Measurements from ENCODE around the gene LETM1.

Gene LETM1

GRCh38 chr4:1785592-1785991, 70.4 kb downstream of the LETM1 start:
- no peaks in the 10 kb centered on the region for H3K27me3 ChIP-seq (ENCODE audit: insufficient read depth, low read depth, severe bottlenecking)
- H3K27ac ChIP-seq: no peak overlapping the region
- H3K4me3 ChIP-seq (ENCODE audit: low read depth, low read length): no peak overlapping the region
- TF ChIP-seq, protein P1, sequence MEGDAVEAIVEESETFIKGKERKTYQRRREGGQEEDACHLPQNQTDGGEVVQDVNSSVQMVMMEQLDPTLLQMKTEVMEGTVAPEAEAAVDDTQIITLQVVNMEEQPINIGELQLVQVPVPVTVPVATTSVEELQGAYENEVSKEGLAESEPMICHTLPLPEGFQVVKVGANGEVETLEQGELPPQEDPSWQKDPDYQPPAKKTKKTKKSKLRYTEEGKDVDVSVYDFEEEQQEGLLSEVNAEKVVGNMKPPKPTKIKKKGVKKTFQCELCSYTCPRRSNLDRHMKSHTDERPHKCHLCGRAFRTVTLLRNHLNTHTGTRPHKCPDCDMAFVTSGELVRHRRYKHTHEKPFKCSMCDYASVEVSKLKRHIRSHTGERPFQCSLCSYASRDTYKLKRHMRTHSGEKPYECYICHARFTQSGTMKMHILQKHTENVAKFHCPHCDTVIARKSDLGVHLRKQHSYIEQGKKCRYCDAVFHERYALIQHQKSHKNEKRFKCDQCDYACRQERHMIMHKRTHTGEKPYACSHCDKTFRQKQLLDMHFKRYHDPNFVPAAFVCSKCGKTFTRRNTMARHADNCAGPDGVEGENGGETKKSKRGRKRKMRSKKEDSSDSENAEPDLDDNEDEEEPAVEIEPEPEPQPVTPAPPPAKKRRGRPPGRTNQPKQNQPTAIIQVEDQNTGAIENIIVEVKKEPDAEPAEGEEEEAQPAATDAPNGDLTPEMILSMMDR (IDR thresholded peaks at IDR 0.05; ENCODE audit: low read depth, low read length): no peak
- H3K9me3 ChIP-seq (ENCODE audit: severe bottlenecking): no peaks in the 10 kb centered on the region
- DNase-seq: no peak
- H3K36me3 ChIP-seq: no peaks in the 10 kb centered on the region

GRCh38 chr4:1784789-1785591, 71.0 kb downstream of the LETM1 start:
- DNase-seq: peak; percentile 41
- Histone ChIP-seq H3K9me3 (ENCODE audit: severe bottlenecking) (no peaks in the 10 kb centered on the region), H3K27ac (no peak overlapping the region), H3K27me3 (ENCODE audit: insufficient read depth, low read depth, severe bottlenecking) (no peaks in the 10 kb centered on the region), H3K4me3 (ENCODE audit: low read depth, low read length) (no peak overlapping the region), H3K36me3 (no peaks in the 10 kb centered on the region)
- TF ChIP-seq, protein P1 (IDR thresholded peaks at IDR 0.05; ENCODE audit: low read depth, low read length): no peak

DNA sequence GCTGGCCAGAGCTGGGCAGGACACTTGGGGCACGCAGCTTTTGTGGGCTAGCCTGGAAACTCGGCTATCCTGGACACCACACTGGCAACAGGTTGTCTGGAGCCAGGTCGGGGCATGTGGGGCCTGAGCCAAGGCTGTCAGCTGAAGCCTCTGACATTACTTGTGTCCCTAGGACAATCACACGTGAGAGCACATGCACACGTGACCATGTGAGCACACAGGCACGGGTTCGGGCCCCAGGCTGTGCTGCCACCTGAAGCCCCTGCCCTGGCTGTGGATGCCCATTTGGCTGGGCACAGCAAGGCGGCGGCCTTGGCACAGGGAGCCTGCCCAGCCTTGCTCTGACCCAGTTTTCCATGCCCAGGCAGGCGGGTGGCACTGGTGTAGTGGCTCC, 71.6 kb downstream of the LETM1 start:
- DNase-seq: no peak
- Histone ChIP-seq H3K4me3 (ENCODE audit: low read depth, low read length) (no peak overlapping the region), H3K9me3 (ENCODE audit: severe bottlenecking) (no peaks in the 10 kb centered on the region), H3K36me3 (no peaks in the 10 kb centered on the region), H3K27me3 (ENCODE audit: insufficient read depth, low read depth, severe bottlenecking) (no peaks in the 10 kb centered on the region), H3K27ac (no peak overlapping the region)
- TF ChIP-seq, protein P1 (IDR thresholded peaks at IDR 0.05; ENCODE audit: low read depth, low read length): no peak

GRCh38 chr4:1783970-1784369, 72.0 kb downstream of the LETM1 start:
- Histone ChIP-seq H3K36me3 (no peaks in the 10 kb centered on the region), H3K9me3 (ENCODE audit: severe bottlenecking) (no peaks in the 10 kb centered on the region), H3K27ac (no peak overlapping the region), H3K27me3 (ENCODE audit: insufficient read depth, low read depth, severe bottlenecking) (no peaks in the 10 kb centered on the region), H3K4me3 (ENCODE audit: low read depth, low read length) (no peak overlapping the region)
- DNase-seq: no peak
- TF ChIP-seq, protein P1 (IDR thresholded peaks at IDR 0.05; ENCODE audit: low read depth, low read length): no peak

DNA sequence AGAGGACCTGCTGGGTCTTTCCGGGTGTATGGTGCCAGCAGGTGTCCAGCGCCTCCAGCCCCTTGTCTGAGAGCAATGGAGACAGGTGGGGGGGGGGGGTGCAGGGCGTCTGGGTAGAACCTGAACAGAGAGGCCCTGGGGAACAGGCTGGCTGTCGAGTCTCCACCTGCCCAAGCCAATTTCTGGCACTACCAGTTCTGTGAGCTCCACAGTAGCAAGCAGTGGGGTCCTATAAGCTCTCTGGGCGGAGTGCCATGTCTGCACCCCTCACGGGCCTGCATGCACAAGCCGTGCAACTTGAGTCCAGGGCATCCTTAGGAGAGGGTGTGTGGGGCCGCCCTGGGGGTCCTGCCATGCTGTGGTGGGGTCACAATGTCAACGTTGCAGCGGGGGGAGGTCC, 72.9 kb downstream of the LETM1 start:
- no peak for DNase-seq
- Histone ChIP-seq H3K9me3 (ENCODE audit: severe bottlenecking) (no peaks in the 10 kb centered on the region), H3K36me3 (no peaks in the 10 kb centered on the region), H3K27me3 (ENCODE audit: insufficient read depth, low read depth, severe bottlenecking) (no peaks in the 10 kb centered on the region), H3K4me3 (ENCODE audit: low read depth, low read length) (no peak overlapping the region), H3K27ac (no peak overlapping the region)
- TF ChIP-seq, protein P1 (IDR thresholded peaks at IDR 0.05; ENCODE audit: low read depth, low read length): no peak

GRCh38 chr4:1780435-1780834, 75.5 kb downstream of the LETM1 start:
- no peaks in the 10 kb centered on the region for H3K9me3 ChIP-seq (ENCODE audit: severe bottlenecking)
- no peaks in the 10 kb centered on the region for H3K36me3 ChIP-seq
- no peak for DNase-seq
- H3K4me3 ChIP-seq (ENCODE audit: low read depth, low read length): no peak overlapping the region
- no peak overlapping the region for H3K27ac ChIP-seq
- TF ChIP-seq, protein P1 (IDR thresholded peaks at IDR 0.05; ENCODE audit: low read depth, low read length): no peak
- no peaks in the 10 kb centered on the region for H3K27me3 ChIP-seq (ENCODE audit: insufficient read depth, low read depth, severe bottlenecking)

Measured in WERI-Rb-1 (cell line).